ENCODE measurements around the gene RNF217. TPM values are rescaled to one million over a fixed set of nuclear protein-coding genes. Genes with fewer than 3 reads are reported as not detected.

The RNF217 gene
- total and polyA plus RNA-seq, 2 of the 8 experiments (the other 6 are each of a cell fraction or from before 2014, with no cell fraction given): 2.0 to 8.9 TPM

DNA sequence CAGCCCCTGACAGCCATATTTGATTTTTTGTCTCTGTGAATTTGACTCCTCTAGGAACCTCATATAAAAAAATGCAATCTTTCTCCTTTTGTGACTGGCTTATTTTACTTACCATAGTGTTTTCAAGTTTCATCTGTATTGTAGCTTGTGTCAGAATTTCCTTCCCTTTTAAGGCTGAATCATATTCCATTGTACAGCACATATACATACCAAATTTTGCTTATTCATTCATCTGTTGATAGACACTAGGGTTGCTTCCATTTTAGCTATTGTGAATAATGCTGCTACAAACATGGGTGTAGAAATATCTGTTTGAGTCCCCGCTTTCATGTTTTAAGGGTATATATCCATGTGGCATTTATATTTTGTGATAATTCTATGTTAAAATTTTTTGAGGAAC lies 49.2 kb upstream of the RNF217 start (continued):
- no peak for TF ChIP-seq SAP30 (IDR thresholded peaks at IDR 0.05; ENCODE audit: insufficient read depth, insufficient replicate concordance, low read length)
- no peak for TF ChIP-seq TEAD4 (IDR thresholded peaks at IDR 0.05; ENCODE audit: low read depth, low read length)
- TF ChIP-seq KDM1A (IDR thresholded peaks at IDR 0.05; ENCODE audit: borderline replicate concordance, low read length): no peak

Measured in H1 (cell line).